Lower leg skin (tissue), 4 donors: ENCODE data around the gene SNTN. TPM values are rescaled to one million over a fixed set of nuclear protein-coding genes. Genes with fewer than 3 reads are reported as not detected.

Experiments
- DNase-seq, 2 donors: peaks; one replicate each; pipeline ENCODE4 v3.0.0-alpha.2; 2019; ENCODE audit warnings: low spot score in 2 of 2
- H3K4me3 ChIP-seq: fragments of 200-600 bp; sonication (generic); 2 replicates; pipeline ENCODE4 v1.5.1; 2017; ENCODE audit warnings: mild to moderate bottlenecking, low read depth; ENCODE audit not compliant: poor library complexity, severe bottlenecking
- CTCF ChIP-seq, 3 donors: fragments of 450-650 bp; IDR thresholded peaks; one replicate each; pipeline ENCODE4 v1.5.1; 2016; ENCODE audit warnings: antibody characterized with exemption in 3 of 3, mild to moderate bottlenecking in 3 of 3, moderate library complexity in 2 of 3
- POLR2A ChIP-seq, 2 donors: fragments of 450-650 bp; IDR thresholded peaks; one replicate each; pipeline ENCODE4 v1.6.1; 2016 to 2017; ENCODE audit warnings: antibody characterized with exemption in 2 of 2, mild to moderate bottlenecking in 1 of 2, moderate library complexity in 1 of 2
- WGBS, 2 donors: methylation state at CpG; one replicate each; pipeline ENCODE4 v1.1.5; 2018; 5-methylcytosine and 5-hydroxymethylcytosine counted together
- intact Hi-C: fragments of 100-400 bp; cut with DNase I; formaldehyde crosslinking; loops from one replicate; pipeline ENCODE4 v1.15.0; 2023; ENCODE audit warnings: low total_unique reads
- total RNA-seq, 4 donors: library from RNA; depleted of rRNA; stranded (reverse); fragments of >200 nt; gene quantifications; one replicate each; pipeline ENCODE4 v1.1.0, GENCODE V29; 2016

Gene SNTN
- total RNA-seq, 4 donors from 2014 or later = not detected

DNA sequence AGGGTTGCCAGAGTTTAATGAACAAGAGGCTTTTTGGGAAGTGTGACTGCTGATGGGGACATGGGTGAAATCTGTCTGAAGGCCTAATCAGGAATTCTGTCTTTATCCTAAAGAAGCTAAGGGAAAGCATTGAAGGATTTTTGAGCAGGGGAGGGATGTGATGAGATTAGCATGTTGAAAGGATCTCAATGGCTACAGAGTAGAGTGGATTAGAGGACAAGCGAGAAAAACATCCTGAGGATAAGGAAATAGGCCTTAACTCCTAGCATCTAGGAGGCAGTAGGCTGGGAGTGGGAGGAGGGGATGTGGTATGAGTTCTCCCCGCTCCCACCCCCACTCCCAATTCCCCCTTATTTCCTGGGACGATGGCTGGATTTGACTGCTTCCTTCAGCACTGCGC lies 35.1 kb upstream of the SNTN start:
- no peak overlapping the region for H3K4me3 ChIP-seq
- intact Hi-C loops = no loop called here
- WGBS, 2 donors = 75 to 80% methylated on average over 4 of the region's 4 CpGs
- TF ChIP-seq CTCF (IDR thresholded peaks at IDR 0.05) (no peak), POLR2A (IDR thresholded peaks at IDR 0.05) (no peak)
- no peak for DNase-seq

DNA sequence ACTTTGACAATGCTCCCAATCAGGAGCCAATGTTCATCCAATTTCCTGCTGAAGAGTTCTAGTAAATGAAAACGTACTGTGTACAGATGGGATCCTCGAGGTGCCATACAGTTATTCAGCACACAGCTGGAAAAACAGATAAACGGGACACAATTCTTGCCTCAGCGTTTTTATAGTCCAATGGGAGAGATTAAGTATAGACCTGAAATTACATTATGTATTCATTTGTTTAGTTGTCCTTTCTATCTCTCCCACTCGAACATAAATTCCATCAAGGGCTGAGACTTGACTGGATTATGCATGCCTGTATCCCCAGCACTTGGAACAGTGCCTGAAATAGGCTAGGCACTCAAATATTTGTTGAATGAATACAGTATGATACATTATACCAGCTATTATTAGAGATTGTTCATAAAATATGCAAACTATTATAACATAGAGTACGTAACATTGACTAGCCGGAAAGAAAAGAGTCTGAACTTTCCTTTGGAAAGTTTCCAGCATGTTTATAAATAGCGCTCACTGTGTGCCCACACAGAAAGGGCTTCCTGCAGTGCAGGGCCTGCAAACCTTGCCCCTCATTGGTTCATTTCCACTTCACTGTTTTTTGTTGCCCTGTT lies 27.4 kb upstream of the SNTN start:
- no peak for DNase-seq
- WGBS, 2 donors = 21% methylated on average over 8 of the region's 8 CpGs
- TF ChIP-seq POLR2A (IDR thresholded peaks at IDR 0.05) = no peak
- no peak for TF ChIP-seq CTCF (IDR thresholded peaks at IDR 0.05)
- intact Hi-C loops = no loop called here
- H3K4me3 ChIP-seq = no peak overlapping the region

GRCh38 chr3:63631670-63632069 lies 20.8 kb upstream of the SNTN start:
- WGBS, 2 donors = 43 to 48% methylated on average over 4 of the region's 4 CpGs
- no peak for DNase-seq
- intact Hi-C loops = no loop called here
- TF ChIP-seq POLR2A (IDR thresholded peaks at IDR 0.05) (no peak), CTCF (IDR thresholded peaks at IDR 0.05) (no peak)
- no peak overlapping the region for H3K4me3 ChIP-seq

DNA sequence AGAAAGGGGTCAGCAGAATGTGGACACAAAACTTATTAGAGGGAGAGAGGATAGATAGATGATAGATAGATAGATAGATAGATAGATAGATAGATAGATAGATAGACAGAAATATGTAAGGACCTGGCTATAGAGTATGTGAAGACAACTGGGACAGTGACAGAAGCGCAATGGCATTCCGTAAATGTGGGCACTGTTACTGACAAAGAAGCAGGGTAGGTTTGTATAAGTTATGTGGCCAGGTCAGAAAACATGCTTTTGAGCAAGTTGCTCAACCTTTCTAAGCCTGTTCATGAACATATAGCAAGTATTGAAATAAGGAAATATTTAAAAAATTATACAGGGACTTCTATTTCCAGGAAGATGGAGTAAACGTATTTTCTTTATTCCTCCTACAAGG lies 17.3 kb upstream of the SNTN start:
- 86 to 90% methylated on average over 3 of the region's 3 CpGs for WGBS, 2 donors
- no peak overlapping the region for H3K4me3 ChIP-seq
- TF ChIP-seq CTCF (IDR thresholded peaks at IDR 0.05) = no peak
- no peak for TF ChIP-seq POLR2A (IDR thresholded peaks at IDR 0.05)
- intact Hi-C loops = no loop called here
- DNase-seq = no peak

DNA sequence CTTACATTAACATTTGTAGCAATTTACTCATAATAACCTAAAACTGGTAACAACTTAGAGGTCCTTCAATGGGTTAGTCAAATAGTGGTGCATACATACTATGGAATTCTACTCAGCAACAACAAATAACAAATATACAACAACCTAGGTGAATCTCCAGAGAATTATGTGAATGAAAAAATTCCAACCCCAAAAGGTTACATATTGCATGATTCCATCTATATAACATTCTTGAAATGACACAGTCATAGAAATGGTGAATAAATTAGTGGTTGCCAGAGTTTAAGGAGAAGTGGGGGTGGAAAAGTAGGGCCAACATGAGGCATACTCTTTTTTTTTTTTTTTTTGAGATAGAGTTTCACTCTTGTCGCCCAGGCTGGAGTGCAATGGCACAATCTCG lies 12.7 kb upstream of the SNTN start:
- TF ChIP-seq POLR2A (IDR thresholded peaks at IDR 0.05) (no peak), CTCF (IDR thresholded peaks at IDR 0.05) (no peak)
- WGBS, 2 donors = 91% methylated on average over 2 of the region's 2 CpGs
- H3K4me3 ChIP-seq = no peak overlapping the region
- DNase-seq = no peak
- intact Hi-C loops = no loop called here

GRCh38 chr3:63642488-63642887 lies 10.0 kb upstream of the SNTN start:
- WGBS, 2 donors = 75 to 86% methylated on average over 1 of the region's 1 CpG
- intact Hi-C loops = no loop called here
- no peak for DNase-seq
- H3K4me3 ChIP-seq = no peak overlapping the region
- TF ChIP-seq CTCF (IDR thresholded peaks at IDR 0.05) = no peak
